Germinal center (tissue), 1 donor: ENCODE data around the gene ESR1.

ENCODE experiments used
- DNase-seq: peaks from one replicate; pipeline ENCODE4 v3.0.0; 2012; ENCODE audit warnings: mixed read lengths, low spot score

The ESR1 gene

GRCh38 chr6:152094992-152095592 lies 287.6 kb downstream of the ESR1 start:
- no peak for DNase-seq

- DNase-seq, result no peak
These were observed 289.5 kb downstream of the ESR1 start for GRCh38 chr6:152096863-152097496.

GRCh38 chr6:152098683-152099082 lies 291.2 kb downstream of the ESR1 start:
- no peak for DNase-seq

GRCh38 chr6:152099446-152100182 lies 292.1 kb downstream of the ESR1 start:
- DNase-seq, result no peak

- no peak for DNase-seq
These were observed 292.7 kb downstream of the ESR1 start for GRCh38 chr6:152100183-152100618.

- DNase-seq, result no peak
These were observed 300.5 kb downstream of the ESR1 start for GRCh38 chr6:152107973-152108372.

GRCh38 chr6:152110886-152111820 lies 303.7 kb downstream of the ESR1 start:
- no peak for DNase-seq

GRCh38 chr6:152112491-152113261 lies 305.2 kb downstream of the ESR1 start:
- no peak for DNase-seq

- DNase-seq, result no peak
These were observed 310.0 kb downstream of the ESR1 start for GRCh38 chr6:152117156-152118133.

GRCh38 chr6:152118224-152118623 lies 310.7 kb downstream of the ESR1 start:
- no peak for DNase-seq

GRCh38 chr6:152118678-152119077 lies 311.2 kb downstream of the ESR1 start:
- DNase-seq, result no peak

GRCh38 chr6:152119831-152120230 lies 312.3 kb downstream of the ESR1 start:
- DNase-seq, result no peak

- DNase-seq, result no peak
These were observed 314.4 kb downstream of the ESR1 start for GRCh38 chr6:152121910-152122309.

GRCh38 chr6:152122434-152122833 lies 315.0 kb downstream of the ESR1 start:
- DNase-seq, result no peak

- DNase-seq, result no peak
These were observed 315.6 kb downstream of the ESR1 start for GRCh38 chr6:152123076-152123475.

GRCh38 chr6:152124429-152125074 lies 317.1 kb downstream of the ESR1 start:
- DNase-seq, result peak; percentile 51

GRCh38 chr6:152127432-152128165 lies 320.1 kb downstream of the ESR1 start:
- no peak for DNase-seq

GRCh38 chr6:152129691-152130151 lies 322.2 kb downstream of the ESR1 start:
- DNase-seq, result no peak

GRCh38 chr6:152130441-152130840 lies 323.0 kb downstream of the ESR1 start:
- no peak for DNase-seq
